Measurements from ENCODE around the gene SMAD2.

Gene SMAD2

DNA sequence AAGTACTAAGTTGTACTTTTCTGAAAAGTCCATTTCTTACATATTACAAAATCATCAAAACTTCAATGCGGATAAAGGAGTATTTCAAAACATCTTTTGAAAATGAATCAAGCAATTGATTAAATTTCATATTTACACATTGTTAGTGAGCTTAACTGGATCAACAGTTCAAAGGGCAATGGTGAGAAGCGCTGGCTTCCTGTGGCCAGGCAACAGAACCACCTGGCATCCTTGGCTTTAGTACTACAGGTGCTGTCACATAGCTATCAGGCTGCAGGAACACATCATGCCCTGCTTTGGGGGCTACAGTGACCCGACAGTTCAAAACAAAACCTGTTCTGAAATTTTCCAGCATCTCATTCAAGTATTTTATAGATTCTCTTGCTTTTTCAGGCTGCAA, 59.2 kb downstream of the SMAD2 start:
- ChIA-PET POLR2A (interaction anchor here (0.8 kb wide), 1 partner anchor 59 kb away, joined by 3 read pairs; the partner anchor contains the start of gene SMAD2), CTCF (no interaction called here)
- TF ChIP-seq ARNT (IDR thresholded peaks at IDR 0.05) (no peak), L3MBTL2 (conservative IDR thresholded peaks at IDR 0.05) (no peak), TARDBP (IDR thresholded peaks at IDR 0.05) (no peak), BHLHE40 (IDR thresholded peaks at IDR 0.05; ENCODE audit: borderline replicate concordance) (no peak), SP1 (IDR thresholded peaks at IDR 0.05) (no peak), LEF1 (IDR thresholded peaks at IDR 0.05; ENCODE audit: borderline replicate concordance) (no peak), HDGF (IDR thresholded peaks at IDR 0.05; ENCODE audit: borderline replicate concordance) (no peak), CTBP1 (IDR thresholded peaks at IDR 0.05; ENCODE audit: borderline replicate concordance) (no peak), FOXM1 (IDR thresholded peaks at IDR 0.05; ENCODE audit: borderline replicate concordance) (no peak), ELF4 (IDR thresholded peaks at IDR 0.05) (no peak), FOXA1 (IDR thresholded peaks at IDR 0.05) (no peak), ZNF384 (IDR thresholded peaks at IDR 0.05) (no peak), SUZ12 (IDR thresholded peaks at IDR 0.05) (no peak), PKNOX1 (IDR thresholded peaks at IDR 0.05) (no peak), FOXK2 (IDR thresholded peaks at IDR 0.05) (no peak), NFRKB (IDR thresholded peaks at IDR 0.05) (no peak)
- no peak for DNase-seq (ENCODE audit: extremely low spot score)

DNA sequence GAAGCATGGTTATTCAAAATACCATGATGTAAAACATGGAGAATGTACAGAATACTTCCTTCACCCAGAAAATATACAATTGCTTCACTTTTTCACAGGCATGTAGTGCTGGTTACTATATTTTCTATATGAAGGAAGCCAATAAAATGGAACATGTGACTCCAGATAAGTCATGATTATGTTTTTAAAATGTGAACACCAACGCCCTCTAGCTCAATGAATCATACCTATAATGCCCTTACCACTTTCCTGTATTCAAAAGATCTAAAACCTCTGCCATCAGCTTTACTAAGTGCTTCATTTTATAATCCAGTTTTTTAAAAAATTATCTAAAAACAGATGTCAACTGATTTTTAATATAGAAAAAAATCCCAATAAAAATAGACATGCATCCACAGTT, 59.9 kb downstream of the SMAD2 start:
- ChIA-PET CTCF (no interaction called here), POLR2A (interaction anchor here (0.8 kb wide), 1 partner anchor 60 kb away, joined by 3 read pairs; the partner anchor contains the start of gene SMAD2)
- TF ChIP-seq NFRKB (IDR thresholded peaks at IDR 0.05) = no peak
- no peak for TF ChIP-seq FOXA1 (IDR thresholded peaks at IDR 0.05)
- TF ChIP-seq ZNF384 (IDR thresholded peaks at IDR 0.05) = no peak
- TF ChIP-seq FOXK2 (IDR thresholded peaks at IDR 0.05) = no peak
- no peak for DNase-seq (ENCODE audit: extremely low spot score)

DNA sequence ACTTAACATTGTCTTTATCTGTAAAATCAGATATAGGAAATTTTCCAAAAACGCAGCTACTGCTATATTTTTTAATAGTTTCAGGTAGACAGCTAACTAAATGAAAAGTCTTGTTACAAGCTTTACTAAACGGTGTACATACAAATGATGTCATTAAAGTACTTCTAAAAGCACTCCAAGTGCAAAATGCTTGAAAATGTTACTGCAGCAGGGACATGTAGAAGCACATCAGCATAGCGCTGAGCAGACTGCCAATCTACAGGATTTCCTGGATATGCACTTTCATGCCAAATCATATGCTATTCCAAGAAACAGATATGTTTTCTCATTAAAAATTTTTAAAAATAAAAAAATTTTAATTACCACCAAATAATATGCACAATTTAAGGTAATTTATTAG, 61.7 kb downstream of the SMAD2 start:
- TF ChIP-seq HDGF (IDR thresholded peaks at IDR 0.05; ENCODE audit: borderline replicate concordance) (no peak), TARDBP (IDR thresholded peaks at IDR 0.05) (no peak), CTBP1 (IDR thresholded peaks at IDR 0.05; ENCODE audit: borderline replicate concordance) (no peak), PKNOX1 (IDR thresholded peaks at IDR 0.05) (no peak), BHLHE40 (IDR thresholded peaks at IDR 0.05; ENCODE audit: borderline replicate concordance) (no peak), LEF1 (IDR thresholded peaks at IDR 0.05; ENCODE audit: borderline replicate concordance) (no peak)
- no peak for DNase-seq (ENCODE audit: extremely low spot score)
- ChIA-PET CTCF (no interaction called here), POLR2A (no interaction called here)

DNA sequence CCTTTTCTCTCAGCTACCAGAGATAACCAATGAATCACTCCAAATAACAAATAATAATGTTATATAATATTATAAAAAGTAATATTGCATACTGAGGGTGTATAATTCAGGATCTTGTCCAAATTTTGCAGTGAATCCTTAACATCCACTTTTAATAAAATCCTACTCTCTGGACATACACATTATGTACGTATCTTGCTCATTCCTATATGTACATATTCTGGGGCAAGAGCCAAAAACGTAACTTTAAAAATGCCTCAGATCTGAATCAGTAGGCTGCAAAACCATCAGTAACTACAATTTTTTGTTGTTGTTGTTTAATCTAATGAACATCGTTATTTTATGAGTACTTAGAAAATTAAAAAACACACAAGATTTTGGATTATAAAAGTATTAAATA, 65.3 kb downstream of the SMAD2 start:
- no peak for DNase-seq (ENCODE audit: extremely low spot score)
- POLR2A ChIA-PET = no interaction called here
- CTCF ChIA-PET = no interaction called here
- TF ChIP-seq SUZ12 (IDR thresholded peaks at IDR 0.05) = no peak

- POLR2A ChIA-PET = no interaction called here
- no peak for DNase-seq (ENCODE audit: extremely low spot score)
- CTCF ChIA-PET = no interaction called here
- TF ChIP-seq ELF4 (IDR thresholded peaks at IDR 0.05) = no peak
- TF ChIP-seq L3MBTL2 (conservative IDR thresholded peaks at IDR 0.05) = no peak
- no peak for TF ChIP-seq ZNF384 (IDR thresholded peaks at IDR 0.05)
- TF ChIP-seq PKNOX1 (IDR thresholded peaks at IDR 0.05) = no peak
- no peak for TF ChIP-seq SP1 (IDR thresholded peaks at IDR 0.05)
- TF ChIP-seq FOXK2 (IDR thresholded peaks at IDR 0.05) = no peak
- TF ChIP-seq FOXA1 (IDR thresholded peaks at IDR 0.05) = no peak
- TF ChIP-seq SUZ12 (IDR thresholded peaks at IDR 0.05) = no peak
- TF ChIP-seq HDGF (IDR thresholded peaks at IDR 0.05; ENCODE audit: borderline replicate concordance) = no peak
- TF ChIP-seq FOXM1 (IDR thresholded peaks at IDR 0.05; ENCODE audit: borderline replicate concordance) = no peak
- no peak for TF ChIP-seq BHLHE40 (IDR thresholded peaks at IDR 0.05; ENCODE audit: borderline replicate concordance)
- TF ChIP-seq CTBP1 (IDR thresholded peaks at IDR 0.05; ENCODE audit: borderline replicate concordance) = no peak
- TF ChIP-seq ARNT (IDR thresholded peaks at IDR 0.05) = no peak
- no peak for TF ChIP-seq NFRKB (IDR thresholded peaks at IDR 0.05)
- no peak for TF ChIP-seq LEF1 (IDR thresholded peaks at IDR 0.05; ENCODE audit: borderline replicate concordance)
These were observed 67.4 kb downstream of the SMAD2 start for GRCh38 chr18:47863041-47863440.

- ChIA-PET CTCF (no interaction called here), POLR2A (no interaction called here)
- TF ChIP-seq BHLHE40 (IDR thresholded peaks at IDR 0.05; ENCODE audit: borderline replicate concordance) = no peak
- no peak for TF ChIP-seq CTBP1 (IDR thresholded peaks at IDR 0.05; ENCODE audit: borderline replicate concordance)
- no peak for TF ChIP-seq SP1 (IDR thresholded peaks at IDR 0.05)
- no peak for TF ChIP-seq ARNT (IDR thresholded peaks at IDR 0.05)
- no peak for TF ChIP-seq ELF4 (IDR thresholded peaks at IDR 0.05)
- TF ChIP-seq L3MBTL2 (conservative IDR thresholded peaks at IDR 0.05) = no peak
- TF ChIP-seq FOXK2 (IDR thresholded peaks at IDR 0.05) = no peak
- no peak for TF ChIP-seq FOXA1 (IDR thresholded peaks at IDR 0.05)
- TF ChIP-seq HDGF (IDR thresholded peaks at IDR 0.05; ENCODE audit: borderline replicate concordance) = no peak
- no peak for TF ChIP-seq SUZ12 (IDR thresholded peaks at IDR 0.05)
- no peak for TF ChIP-seq FOXM1 (IDR thresholded peaks at IDR 0.05; ENCODE audit: borderline replicate concordance)
- no peak for TF ChIP-seq LEF1 (IDR thresholded peaks at IDR 0.05; ENCODE audit: borderline replicate concordance)
- no peak for TF ChIP-seq TARDBP (IDR thresholded peaks at IDR 0.05)
- TF ChIP-seq ZNF384 (IDR thresholded peaks at IDR 0.05) = no peak
- no peak for DNase-seq (ENCODE audit: extremely low spot score)
These were observed 71.9 kb downstream of the SMAD2 start for GRCh38 chr18:47858607-47859006.

DNA sequence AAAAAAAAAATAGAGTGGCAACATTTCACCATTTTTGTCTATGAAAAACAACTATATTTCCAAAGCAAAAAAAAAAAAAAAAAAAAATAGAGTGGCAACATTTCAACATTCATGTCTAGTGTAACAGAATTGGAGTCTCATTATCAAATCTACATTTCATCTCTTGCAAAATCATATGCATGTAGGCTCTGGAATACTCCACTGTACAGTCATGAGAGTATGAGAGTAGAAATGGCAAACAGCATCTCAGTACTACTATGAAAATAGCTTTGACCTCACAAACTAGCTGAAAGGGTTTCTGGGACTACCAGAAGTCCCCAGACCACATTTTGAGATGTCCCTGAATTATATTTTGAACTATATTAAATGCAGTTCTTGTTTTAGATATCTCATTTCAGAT, 82.8 kb downstream of the SMAD2 start:
- DNase-seq (ENCODE audit: extremely low spot score) = no peak
- no peak for TF ChIP-seq FOXM1 (IDR thresholded peaks at IDR 0.05; ENCODE audit: borderline replicate concordance)
- POLR2A ChIA-PET = no interaction called here
- CTCF ChIA-PET = no interaction called here

All from HEK293T (cell line).